OCI-LY1 (cell line): ENCODE measurements around the gene ARL6.

Experiments
- H2AFZ ChIP-seq: fragments of 200-600 bp; sonication (generic), shearing (Covaris generic); 2 replicates; pipeline ENCODE4 v1.6.0; 2014; ENCODE audit warnings: antibody characterized with exemption, mild to moderate bottlenecking, low read length
- H3F3A ChIP-seq: fragments of 200-600 bp; sonication (generic), shearing (Covaris generic); 2 replicates; pipeline ENCODE4 v1.6.0; 2014; ENCODE audit warnings: mild to moderate bottlenecking, antibody characterized with exemption, low read length, moderate library complexity; ENCODE audit not compliant: insufficient read depth
- H3K27ac ChIP-seq: fragments of 200-600 bp; sonication (generic); 2 replicates; pipeline ENCODE4 v1.5.1; 2014; ENCODE audit warnings: low read length, mixed run types, mild to moderate bottlenecking, low read depth; ENCODE audit not compliant: poor library complexity, severe bottlenecking
- H3K27me3 ChIP-seq: fragments of 200-600 bp; sonication (generic); 2 replicates; pipeline ENCODE4 v1.6.0; 2014; ENCODE audit warnings: antibody characterized with exemption, mild to moderate bottlenecking, low read length, moderate library complexity; ENCODE audit not compliant: insufficient read depth
- H3K36me3 ChIP-seq: fragments of 200-600 bp; sonication (generic); 2 replicates; pipeline ENCODE4 v1.6.1; 2014; ENCODE audit warnings: mild to moderate bottlenecking, antibody characterized with exemption, low read length, moderate library complexity, mixed read lengths; ENCODE audit not compliant: insufficient read depth
- H3K4me1 ChIP-seq: fragments of 200-600 bp; sonication (generic); 2 replicates; pipeline ENCODE4 v1.5.1; 2014; ENCODE audit warnings: mild to moderate bottlenecking, low read length, moderate library complexity; ENCODE audit not compliant: insufficient read depth, severe bottlenecking
- H3K4me2 ChIP-seq: fragments of 200-600 bp; sonication (generic), shearing (Covaris generic); 2 replicates; pipeline ENCODE4 v1.6.1; 2014; ENCODE audit warnings: low read length
- H3K4me3 ChIP-seq: fragments of 200-600 bp; sonication (generic); 2 replicates; pipeline ENCODE4 v1.5.1; 2014; ENCODE audit warnings: low read length, low read depth, mild to moderate bottlenecking, mixed read lengths; ENCODE audit not compliant: poor library complexity, severe bottlenecking
- H3K79me2 ChIP-seq: fragments of 200-600 bp; shearing (Covaris generic); 2 replicates; pipeline ENCODE4 v1.6.1; 2016; ENCODE audit warnings: mixed run types, low read length, mixed read lengths; ENCODE audit not compliant: insufficient read depth
- H3K9ac ChIP-seq: fragments of 200-600 bp; sonication (generic), shearing (Covaris generic); 2 replicates; pipeline ENCODE4 v1.6.1; 2014; ENCODE audit warnings: mild to moderate bottlenecking, low read length, mixed read lengths
- H3K9me2 ChIP-seq: fragments of 200-600 bp; sonication (generic), shearing (Covaris generic); 2 replicates; pipeline ENCODE4 v1.6.1; 2014; ENCODE audit warnings: low read depth, mild to moderate bottlenecking, low read length, mixed read lengths
- H3K9me3 ChIP-seq: fragments of 200-600 bp; shearing (Covaris generic); 2 replicates; pipeline ENCODE4 v1.6.1; 2014; ENCODE audit warnings: low read length, mixed read lengths
- H4K20me1 ChIP-seq: fragments of 200-600 bp; sonication (generic), shearing (Covaris generic); 2 replicates; pipeline ENCODE4 v1.6.0; 2016; ENCODE audit warnings: mild to moderate bottlenecking, low read length; ENCODE audit not compliant: insufficient read depth
- CTCF ChIP-seq: fragments of 200-600 bp; sonication (generic), shearing (Covaris generic); IDR thresholded peaks from 2 replicates; pipeline ENCODE4 v1.5.1; 2017; ENCODE audit warnings: mild to moderate bottlenecking, antibody characterized with exemption, low read length, moderate library complexity, mixed read lengths
- EZH2 ChIP-seq: fragments of 200-600 bp; sonication (generic), shearing (Covaris generic); IDR thresholded peaks from 2 replicates; pipeline ENCODE4 v1.8.0; 2017; ENCODE audit warnings: borderline replicate concordance, mixed run types, mild to moderate bottlenecking, antibody characterized with exemption, low read length, moderate library complexity, mixed read lengths

The ARL6 gene

GRCh38 chr3:97841956-97842355 lies 77.4 kb downstream of the ARL6 start:
- Histone ChIP-seq H3K4me2 (no peak overlapping the region), H2AFZ (no peak overlapping the region), H3K9me3 (no peaks in the 10 kb centered on the region), H3K9ac (no peak overlapping the region), H3K9me2 (no peaks in the 10 kb centered on the region), H3K27ac (no peak overlapping the region), H3K27me3 (no peaks in the 10 kb centered on the region), H3K4me3 (no peak overlapping the region), H3F3A (no peaks in the 10 kb centered on the region), H4K20me1 (no peaks in the 10 kb centered on the region), H3K36me3 (no peaks in the 10 kb centered on the region), H3K4me1 (no peaks in the 10 kb centered on the region), H3K79me2 (no peaks in the 10 kb centered on the region)
- no peak for TF ChIP-seq EZH2
- TF ChIP-seq CTCF, result no peak

DNA sequence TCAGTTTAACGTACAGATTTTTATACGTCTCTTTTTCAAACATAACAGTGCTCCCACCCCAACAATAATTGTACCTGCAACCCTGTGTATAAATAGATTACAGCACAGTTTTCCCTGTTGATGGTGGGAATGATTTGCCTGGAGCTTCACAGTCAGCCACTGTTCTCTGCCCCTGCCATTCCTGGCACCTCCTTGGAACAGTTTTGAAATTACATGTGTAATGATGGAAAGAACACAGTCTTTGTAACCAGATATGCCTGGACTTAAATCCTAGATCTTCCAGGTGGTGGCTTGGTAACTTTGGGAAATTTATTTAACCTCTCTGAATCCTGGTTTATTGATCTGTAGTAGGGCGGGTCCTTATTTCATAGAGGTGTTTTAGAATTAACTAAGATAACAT lies 84.2 kb downstream of the ARL6 start:
- Histone ChIP-seq H2AFZ (no peak overlapping the region), H4K20me1 (no peaks in the 10 kb centered on the region), H3K9ac (no peak overlapping the region), H3F3A (no peaks in the 10 kb centered on the region), H3K9me3 (no peaks in the 10 kb centered on the region), H3K9me2 (no peaks in the 10 kb centered on the region), H3K4me2 (no peak overlapping the region), H3K27ac (no peak overlapping the region), H3K27me3 (no peaks in the 10 kb centered on the region), H3K79me2 (no peaks in the 10 kb centered on the region), H3K4me1 (no peaks in the 10 kb centered on the region), H3K4me3 (no peak overlapping the region), H3K36me3 (no peaks in the 10 kb centered on the region)
- no peak for TF ChIP-seq CTCF
- no peak for TF ChIP-seq EZH2
